Activated CD4-positive, CD25-positive, alpha-beta regulatory T cell treated with anti-CD3 and anti-CD28 coated beads, Interleukin-2, amount 50 U/mL, for 24 hours (primary cell): ENCODE data around the gene HPCAL1.

ENCODE experiments used
- ATAC-seq, 2 donors: fragments of 150-1000 bp; cut with Tn5 transposase; one replicate each; pipeline ENCODE4 v1.10.0; 2021; ENCODE audit warnings: mild to moderate bottlenecking in 1 of 2, moderate library complexity in 1 of 2

The HPCAL1 gene

GRCh38 chr2:10471046-10471571 lies 168.4 kb downstream of the HPCAL1 start:
- no peak for ATAC-seq

DNA sequence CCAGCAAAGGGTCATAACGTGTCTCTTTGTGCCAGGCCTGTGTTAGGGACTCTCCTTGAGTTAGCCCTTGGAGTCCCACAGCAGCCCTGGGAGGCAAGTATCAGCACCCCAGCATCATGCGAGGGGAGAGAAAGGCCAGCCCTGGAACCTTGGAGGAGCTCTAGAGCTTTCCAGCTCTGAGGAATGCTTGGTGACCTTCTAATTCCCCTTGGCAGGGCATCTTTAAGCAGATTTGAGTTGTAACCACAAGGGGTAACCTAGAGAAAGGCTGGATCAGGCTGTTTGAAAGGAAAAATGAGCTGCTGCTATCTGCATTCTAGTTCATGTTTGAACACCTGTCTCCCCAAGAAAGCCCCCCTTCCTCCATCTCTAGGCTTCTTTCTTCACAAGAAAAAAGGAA lies 169.3 kb downstream of the HPCAL1 start:
- ATAC-seq = no peak

GRCh38 chr2:10473121-10473756 lies 170.5 kb downstream of the HPCAL1 start:
- ATAC-seq = no peak

DNA sequence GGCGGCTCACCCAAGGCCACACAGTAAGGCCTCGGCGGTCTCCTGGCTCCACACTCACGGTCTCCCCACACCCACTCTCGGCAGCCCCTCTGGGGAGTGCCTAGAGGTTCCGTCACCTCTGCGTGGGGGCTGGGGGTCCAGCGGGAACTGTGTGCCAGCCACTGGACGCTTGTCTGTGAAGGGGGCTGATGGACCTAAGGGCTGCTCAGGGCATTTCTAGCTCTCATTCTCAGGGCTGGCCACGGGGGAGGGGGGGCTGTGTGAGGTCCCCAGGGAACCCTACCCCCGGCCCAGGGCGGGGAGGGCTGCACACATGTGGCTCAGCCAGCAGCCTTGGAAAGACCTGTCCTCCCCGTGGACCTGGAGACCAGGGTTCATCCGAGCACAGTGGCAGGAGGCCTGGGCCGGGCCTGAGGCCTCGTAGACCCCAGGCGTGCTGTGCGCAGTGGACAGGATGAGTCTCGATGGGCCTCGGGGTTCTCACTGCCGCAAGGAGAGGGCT lies 172.6 kb downstream of the HPCAL1 start:
- ATAC-seq = no peak

DNA sequence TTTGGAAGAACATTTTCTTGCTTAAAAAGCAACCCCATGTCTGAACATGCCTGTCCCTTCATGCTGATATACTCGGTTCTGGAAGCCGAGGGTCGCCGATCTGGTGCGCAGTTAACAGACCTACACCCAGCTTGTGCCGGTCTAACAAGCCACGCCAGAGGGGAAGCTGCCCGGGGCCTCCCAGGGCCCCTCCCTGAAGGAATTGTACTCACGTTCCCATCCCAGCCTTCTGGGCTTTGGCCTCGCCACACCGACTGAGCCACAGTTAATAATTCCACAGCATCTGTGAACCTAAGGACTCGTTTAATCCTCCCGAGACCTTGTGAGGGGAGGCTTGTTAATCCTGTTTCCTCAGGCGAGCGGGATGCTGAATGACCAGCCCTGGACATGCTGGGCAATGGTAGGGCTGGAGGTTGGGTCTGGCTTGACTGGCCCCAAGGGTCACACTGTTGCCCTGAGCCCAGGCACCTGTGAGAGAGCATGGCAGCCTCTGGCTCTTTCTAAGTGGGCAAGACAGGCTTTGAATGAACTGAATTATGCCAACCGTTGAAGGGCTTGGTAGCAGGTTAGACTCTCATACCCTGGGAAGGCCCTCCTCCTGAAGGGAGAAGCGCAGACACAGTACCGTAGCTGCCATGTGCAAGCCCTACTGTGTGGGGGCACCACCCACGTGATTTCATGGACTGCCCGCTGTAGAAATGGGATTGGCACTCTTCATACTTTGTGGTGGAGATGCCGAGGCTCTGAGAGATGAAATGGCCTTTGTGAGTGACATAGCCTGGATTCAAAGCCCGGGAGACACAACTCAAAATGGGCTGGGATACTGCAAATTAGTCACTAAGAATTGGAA lies 173.3 kb downstream of the HPCAL1 start:
- ATAC-seq = no peak

GRCh38 chr2:10476723-10477442 lies 174.2 kb downstream of the HPCAL1 start:
- ATAC-seq = no peak
